ENCODE results near the gene FAM168A. TPM values are rescaled to one million over a fixed set of nuclear protein-coding genes. Genes with fewer than 3 reads are reported as not detected.

Gene FAM168A
- total RNA-seq, 4 donors from 2014 or later = 17.5 to 43.4 (median 23.3) TPM

DNA sequence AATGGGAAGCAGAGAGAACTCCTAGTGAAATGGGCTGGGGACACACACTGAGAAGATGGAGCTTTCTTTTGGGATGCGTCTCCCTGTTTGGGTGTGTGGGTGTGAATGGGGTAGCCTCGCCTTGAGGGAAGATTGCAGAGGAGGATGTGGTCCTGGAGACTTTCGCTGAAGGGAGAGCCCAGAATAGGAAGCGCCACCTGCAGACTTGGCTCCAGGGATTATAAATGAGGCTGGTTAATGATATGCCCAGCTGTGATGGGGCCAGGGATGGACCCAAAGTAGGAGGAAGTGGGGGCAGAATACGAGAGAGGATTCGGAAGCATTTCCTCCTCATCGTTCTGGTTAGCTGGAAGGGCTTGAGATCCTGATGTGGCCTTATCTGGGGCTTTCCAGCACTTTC lies 208.0 kb downstream of the FAM168A start:
- 79 to 88% methylated on average over 3 to 7 of the region's 7 CpGs for WGBS, 2 donors (ENCODE audit: low coverage in 1 of 2)
- no peaks in the 10 kb centered on the region for H3K36me3 ChIP-seq

DNA sequence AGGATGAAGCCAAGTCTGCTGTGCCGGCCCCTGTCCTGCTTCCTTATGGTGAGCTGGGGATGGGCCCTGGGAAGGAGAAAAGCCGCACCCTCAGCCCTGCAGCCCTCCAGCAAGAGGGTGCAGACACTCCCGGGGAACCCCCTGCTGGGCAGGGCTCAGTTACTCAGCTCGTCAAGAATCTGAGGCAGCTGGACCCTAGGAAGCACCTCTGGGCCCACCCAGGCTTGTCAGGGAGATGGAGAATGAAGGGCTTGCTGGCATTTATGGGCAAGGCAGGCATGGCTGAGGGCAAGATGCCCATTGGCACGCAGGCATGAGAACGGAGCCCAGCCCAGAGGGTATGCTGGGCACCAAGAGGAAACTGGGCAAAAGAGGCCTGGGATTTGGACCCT lies 208.8 kb downstream of the FAM168A start:
- no peak for DNase-seq
- in situ Hi-C loops (cut with MboI; ENCODE audit: low pct_ligation_motif_present in 1 of 4, low pct_unique_long_range_greater_than_20kb in 1 of 4, low sequenced_read_pairs in 3 of 4) = no loop called here
- 79% methylated on average over 6 of the region's 6 CpGs; no CpG with 5 or more reads in 1 of the 2 donors for WGBS, 2 donors (ENCODE audit: low coverage in 1 of 2)
- intact Hi-C loops (cut with DNase I; ENCODE audit: low total_unique reads) = no loop called here
- H3K4me1 ChIP-seq = peaks cover 0 to 31% (median under 1%) of the 10 kb centered on the region in 4 donors
- no peaks in the 10 kb centered on the region for H3K36me3 ChIP-seq
- TF ChIP-seq POLR2AphosphoS5 (IDR thresholded peaks at IDR 0.05) = no peak
- no peak for TF ChIP-seq EP300 (IDR thresholded peaks at IDR 0.05; ENCODE audit: low read depth)
- TF ChIP-seq POLR2A (IDR thresholded peaks at IDR 0.05) = no peak
- TF ChIP-seq CTCF (IDR thresholded peaks at IDR 0.05) = no peak
- no peaks in the 10 kb centered on the region for H3K27me3 ChIP-seq
- H3K9me3 ChIP-seq = no peaks in the 10 kb centered on the region
- H3K4me3 ChIP-seq = no peak overlapping the region
- H3K27ac ChIP-seq = no peak overlapping the region

More for the DNA sequence above, 208.0 kb downstream of the FAM168A start:
- Histone ChIP-seq H3K4me3 (no peak overlapping the region), H3K27ac (no peak overlapping the region), H3K9me3 (no peaks in the 10 kb centered on the region), H3K27me3 (no peaks in the 10 kb centered on the region), H3K4me1 (peaks cover 0 to 23% (median 0%) of the 10 kb centered on the region in 4 donors)
- intact Hi-C loops (cut with DNase I; ENCODE audit: low total_unique reads) = no loop called here
- no peak for DNase-seq
- TF ChIP-seq POLR2A (IDR thresholded peaks at IDR 0.05) (no peak), CTCF (IDR thresholded peaks at IDR 0.05) (no peak), POLR2AphosphoS5 (IDR thresholded peaks at IDR 0.05) (no peak), EP300 (IDR thresholded peaks at IDR 0.05; ENCODE audit: low read depth) (no peak)
- in situ Hi-C loops (cut with MboI; ENCODE audit: low pct_ligation_motif_present in 1 of 4, low pct_unique_long_range_greater_than_20kb in 1 of 4, low sequenced_read_pairs in 3 of 4) = loop anchor here in 3 of 4 donors (5.0 to 10.0 kb wide), 2 partner anchors 38 to 45 kb away; no protein-coding TSS in a partner anchor

- H3K36me3 ChIP-seq = no peaks in the 10 kb centered on the region
- 40 to 85% methylated on average over 1 to 21 of the region's 23 CpGs for WGBS, 2 donors (ENCODE audit: low coverage in 1 of 2)
- H3K4me1 ChIP-seq = peaks cover 0 to 37% (median 6%) of the 10 kb centered on the region in 4 donors
- H3K27me3 ChIP-seq = no peaks in the 10 kb centered on the region
- H3K9me3 ChIP-seq = no peaks in the 10 kb centered on the region
- intact Hi-C loops (cut with DNase I; ENCODE audit: low total_unique reads) (no loop called here), in situ Hi-C loops (cut with MboI; ENCODE audit: low pct_ligation_motif_present in 1 of 4, low pct_unique_long_range_greater_than_20kb in 1 of 4, low sequenced_read_pairs in 3 of 4) (no loop called here)
- peak overlapping the region in 2 of 4 donors; percentile 23 to 33 for H3K27ac ChIP-seq
- DNase-seq = peak; percentile 36
- TF ChIP-seq CTCF (IDR thresholded peaks at IDR 0.05) = no peak
- no peak for TF ChIP-seq POLR2AphosphoS5 (IDR thresholded peaks at IDR 0.05)
- no peak for TF ChIP-seq POLR2A (IDR thresholded peaks at IDR 0.05)
- H3K4me3 ChIP-seq = no peak overlapping the region
Measured at GRCh38 chr11:73388265-73389133, 209.4 kb downstream of the FAM168A start.

GRCh38 chr11:73387594-73388264 lies 210.2 kb downstream of the FAM168A start:
- in situ Hi-C loops (cut with MboI; ENCODE audit: low pct_ligation_motif_present in 1 of 4, low pct_unique_long_range_greater_than_20kb in 1 of 4, low sequenced_read_pairs in 3 of 4) (no loop called here), intact Hi-C loops (cut with DNase I; ENCODE audit: low total_unique reads) (no loop called here)
- Histone ChIP-seq H3K27me3 (no peaks in the 10 kb centered on the region), H3K4me3 (no peak overlapping the region), H3K4me1 (peaks cover 7 to 45% (median 11%) of the 10 kb centered on the region in 4 donors), H3K9me3 (no peaks in the 10 kb centered on the region), H3K27ac (peak overlapping the region; percentile 23 to 39 (median 29)), H3K36me3 (no peaks in the 10 kb centered on the region)
- TF ChIP-seq POLR2A (IDR thresholded peaks at IDR 0.05) (no peak), POLR2AphosphoS5 (IDR thresholded peaks at IDR 0.05) (no peak), EP300 (IDR thresholded peaks at IDR 0.05; ENCODE audit: low read depth) (no peak), CTCF (IDR thresholded peaks at IDR 0.05) (no peak)
- no peak for DNase-seq
- WGBS, 2 donors (ENCODE audit: low coverage in 1 of 2) = 86% methylated on average over 18 of the region's 21 CpGs; no CpG with 5 or more reads in 1 of the 2 donors
